ENCODE results near the gene FBLIM1. TPM values are rescaled to one million over a fixed set of nuclear protein-coding genes. Genes with fewer than 3 reads are reported as not detected.

FBLIM1 gene
- total RNA-seq, 2 experiments from 2014 or later, result 0.50 TPM; not detected in 1

- no peaks in the 10 kb centered on the region for H3K4me1 ChIP-seq (ENCODE audit: insufficient read depth, low read length)
- no peak overlapping the region for H3K4me3 ChIP-seq (ENCODE audit: low read length)
- POLR2A ChIA-PET, result no interaction called here
- no peak for DNase-seq
- H3K27ac ChIP-seq (ENCODE audit: low read depth in 1 of 2, low read length in 2 of 2), result no peak overlapping the region
- no peak overlapping the region for H3K4me3 Mint-ChIP-seq
- H3K4me1 Mint-ChIP-seq (ENCODE audit: low read depth), result no peaks in the 10 kb centered on the region
- H3K27me3 Mint-ChIP-seq, result no peaks in the 10 kb centered on the region
- intact Hi-C loops (cut with DNase I, micrococcal nuclease), result no loop called here
- peaks cover 83% of the 10 kb centered on the region for H3K36me3 ChIP-seq (ENCODE audit: insufficient read depth, low read length)
- no peaks in the 10 kb centered on the region for H3K9me3 Mint-ChIP-seq
- ATAC-seq (ENCODE audit: poor library complexity), result no peak
- H3K36me3 Mint-ChIP-seq (ENCODE audit: low read depth), result peaks cover 48% of the 10 kb centered on the region
- H3K27me3 ChIP-seq (ENCODE audit: control insufficient read depth in 1 of 2, insufficient read depth in 2 of 2, low read length in 2 of 2), result no peaks in the 10 kb centered on the region
- no peak overlapping the region for H3K27ac Mint-ChIP-seq
- no peak for TF ChIP-seq CTCF (IDR thresholded peaks at IDR 0.05)
- no peaks in the 10 kb centered on the region for H3K9me3 ChIP-seq (ENCODE audit: control insufficient read depth in 1 of 2, insufficient read depth in 1 of 2, low read length in 2 of 2)
- CTCF ChIA-PET, result no interaction called here
Measured at GRCh38 chr1:15727866-15728534, 30.6 kb upstream of the FBLIM1 start.

- peaks cover 82% of the 10 kb centered on the region for H3K36me3 ChIP-seq (ENCODE audit: insufficient read depth, low read length)
- Mint-ChIP-seq H3K4me3 (peak overlapping the region; percentile 20), H3K27ac (no peak overlapping the region), H3K27me3 (no peaks in the 10 kb centered on the region), H3K4me1 (ENCODE audit: low read depth) (no peaks in the 10 kb centered on the region), H3K9me3 (no peaks in the 10 kb centered on the region), H3K36me3 (ENCODE audit: low read depth) (peaks cover 54% of the 10 kb centered on the region)
- no peaks in the 10 kb centered on the region for H3K27me3 ChIP-seq (ENCODE audit: control insufficient read depth in 1 of 2, insufficient read depth in 2 of 2, low read length in 2 of 2)
- TF ChIP-seq CTCF (IDR thresholded peaks at IDR 0.05), result no peak
- H3K4me1 ChIP-seq (ENCODE audit: insufficient read depth, low read length), result no peaks in the 10 kb centered on the region
- H3K4me3 ChIP-seq (ENCODE audit: low read length), result no peak overlapping the region
- intact Hi-C loops (cut with DNase I, micrococcal nuclease), result no loop called here
- DNase-seq, result no peak
- H3K27ac ChIP-seq (ENCODE audit: low read depth in 1 of 2, low read length in 2 of 2), result no peak overlapping the region
- ATAC-seq (ENCODE audit: poor library complexity), result no peak
- no peaks in the 10 kb centered on the region for H3K9me3 ChIP-seq (ENCODE audit: control insufficient read depth in 1 of 2, insufficient read depth in 1 of 2, low read length in 2 of 2)
- CTCF ChIA-PET, result no interaction called here
- POLR2A ChIA-PET, result no interaction called here
Measured at GRCh38 chr1:15728937-15729657, 29.5 kb upstream of the FBLIM1 start.

GRCh38 chr1:15730423-15730822 lies 28.2 kb upstream of the FBLIM1 start:
- Histone ChIP-seq H3K27ac (ENCODE audit: low read depth in 1 of 2, low read length in 2 of 2) (no peak overlapping the region), H3K27me3 (ENCODE audit: control insufficient read depth in 1 of 2, insufficient read depth in 2 of 2, low read length in 2 of 2) (no peaks in the 10 kb centered on the region), H3K36me3 (ENCODE audit: insufficient read depth, low read length) (peaks cover 75% of the 10 kb centered on the region), H3K4me3 (ENCODE audit: low read length) (no peak overlapping the region), H3K4me1 (ENCODE audit: insufficient read depth, low read length) (no peaks in the 10 kb centered on the region), H3K9me3 (ENCODE audit: control insufficient read depth in 1 of 2, insufficient read depth in 1 of 2, low read length in 2 of 2) (no peaks in the 10 kb centered on the region)
- Mint-ChIP-seq H3K27me3 (no peaks in the 10 kb centered on the region), H3K27ac (no peak overlapping the region), H3K36me3 (ENCODE audit: low read depth) (peaks cover 54% of the 10 kb centered on the region), H3K4me3 (no peak overlapping the region), H3K9me3 (no peaks in the 10 kb centered on the region), H3K4me1 (ENCODE audit: low read depth) (no peaks in the 10 kb centered on the region)
- CTCF ChIA-PET, result no interaction called here
- ATAC-seq (ENCODE audit: poor library complexity) (no peak), DNase-seq (no peak)
- intact Hi-C loops (cut with DNase I, micrococcal nuclease), result no loop called here
- POLR2A ChIA-PET, result no interaction called here
- no peak for TF ChIP-seq CTCF (IDR thresholded peaks at IDR 0.05)

All from CD4-positive, alpha-beta T cell (primary cell).